D341Med (cell line): Measurements from ENCODE around the gene PCDHA9.
"Not testable (repeated sequence)": the region's sequence is repeated elsewhere in the genome, so short reads cannot be mapped to it uniquely, and the experiment has no call there.

Experiments used
- DNase-seq: peaks from one replicate; pipeline ENCODE4 v3.0.0; 2012; ENCODE audit warnings: low spot score

PCDHA9 gene

DNA sequence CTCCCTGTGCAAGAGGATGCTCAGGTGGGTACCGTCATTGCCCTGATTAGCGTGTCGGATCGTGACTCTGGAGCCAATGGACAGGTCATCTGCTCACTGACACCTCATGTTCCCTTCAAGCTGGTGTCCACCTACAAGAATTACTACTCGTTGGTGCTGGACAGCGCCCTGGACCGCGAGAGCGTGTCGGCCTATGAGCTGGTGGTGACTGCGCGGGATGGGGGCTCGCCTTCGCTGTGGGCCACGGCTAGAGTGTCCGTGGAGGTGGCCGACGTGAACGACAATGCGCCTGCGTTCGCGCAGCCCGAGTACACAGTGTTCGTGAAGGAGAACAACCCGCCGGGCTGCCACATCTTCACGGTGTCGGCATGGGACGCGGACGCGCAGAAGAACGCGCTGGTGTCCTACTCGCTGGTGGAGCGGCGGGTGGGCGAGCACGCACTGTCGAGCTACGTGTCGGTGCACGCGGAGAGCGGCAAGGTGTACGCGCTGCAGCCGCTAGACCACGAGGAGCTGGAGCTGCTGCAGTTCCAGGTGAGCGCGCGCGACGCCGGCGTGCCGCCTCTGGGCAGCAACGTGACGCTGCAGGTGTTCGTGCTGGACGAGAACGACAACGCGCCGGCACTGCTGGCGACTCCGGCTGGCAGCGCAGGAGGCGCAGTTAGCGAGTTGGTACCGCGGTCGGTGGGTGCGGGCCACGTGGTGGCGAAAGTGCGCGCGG, 28.5 kb downstream of the PCDHA9 start:
- not testable (repeated sequence) for DNase-seq

DNA sequence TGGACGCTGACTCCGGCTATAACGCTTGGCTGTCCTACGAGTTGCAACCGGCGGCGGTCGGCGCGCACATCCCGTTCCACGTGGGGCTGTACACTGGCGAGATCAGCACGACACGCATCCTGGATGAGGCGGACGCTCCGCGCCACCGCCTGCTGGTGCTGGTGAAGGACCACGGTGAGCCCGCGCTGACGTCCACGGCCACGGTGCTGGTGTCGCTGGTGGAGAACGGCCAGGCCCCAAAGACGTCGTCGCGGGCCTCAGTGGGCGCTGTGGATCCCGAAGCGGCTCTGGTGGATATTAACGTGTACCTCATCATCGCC, 29.0 kb downstream of the PCDHA9 start:
- no peak for DNase-seq

DNA sequence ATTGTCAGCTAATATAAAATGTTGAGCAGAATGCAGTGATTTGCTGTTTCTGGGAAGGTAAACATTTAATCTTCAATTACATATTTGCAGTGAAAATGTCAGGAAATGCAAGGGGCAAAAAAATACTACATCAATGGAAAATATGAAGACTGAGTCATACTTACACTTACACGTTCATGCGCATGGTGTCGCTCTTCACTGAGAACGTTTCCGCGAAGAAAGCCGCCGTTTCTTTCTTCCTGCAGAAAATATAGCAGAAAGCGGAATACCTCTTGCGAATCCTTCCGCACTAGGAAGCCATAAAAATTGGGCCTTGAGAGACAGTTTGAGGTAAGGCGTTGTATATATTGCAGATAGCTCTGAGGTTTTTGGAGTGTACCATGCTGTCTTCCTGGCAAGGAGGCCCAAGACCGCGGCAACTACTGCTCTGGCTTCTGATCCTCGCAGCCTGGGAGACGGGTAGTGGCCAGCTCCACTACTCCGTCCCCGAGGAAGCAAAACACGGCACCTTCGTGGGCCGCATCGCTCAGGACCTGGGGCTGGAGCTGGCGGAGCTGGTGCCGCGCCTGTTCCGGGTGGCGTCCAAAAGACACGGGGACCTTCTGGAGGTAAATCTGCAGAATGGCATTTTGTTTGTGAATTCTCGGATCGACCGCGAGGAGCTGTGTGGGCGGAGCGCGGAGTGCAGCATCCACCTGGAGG, 33.9 kb downstream of the PCDHA9 start, which contains the start of gene PCDHA13:
Gene PCDHA13 (plus strand): TSS at position 236 of the 702 bp plus-strand sequence. CDS start 145 bp downstream, at position 381.
- no peak for DNase-seq

DNA sequence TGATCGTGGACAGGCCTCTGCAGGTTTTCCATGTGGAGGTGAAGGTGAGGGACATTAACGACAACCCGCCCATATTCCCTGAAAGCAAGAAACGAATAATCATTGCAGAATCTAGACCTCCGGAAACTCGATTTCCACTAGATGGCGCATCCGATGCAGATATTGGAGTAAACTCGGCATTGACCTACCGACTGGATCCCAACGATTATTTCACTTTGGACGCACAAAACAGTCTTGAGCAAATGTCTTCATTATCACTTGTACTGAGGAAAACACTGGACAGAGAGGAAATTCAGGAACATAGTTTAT, 34.4 kb downstream of the PCDHA9 start:
- no peak for DNase-seq

DNA sequence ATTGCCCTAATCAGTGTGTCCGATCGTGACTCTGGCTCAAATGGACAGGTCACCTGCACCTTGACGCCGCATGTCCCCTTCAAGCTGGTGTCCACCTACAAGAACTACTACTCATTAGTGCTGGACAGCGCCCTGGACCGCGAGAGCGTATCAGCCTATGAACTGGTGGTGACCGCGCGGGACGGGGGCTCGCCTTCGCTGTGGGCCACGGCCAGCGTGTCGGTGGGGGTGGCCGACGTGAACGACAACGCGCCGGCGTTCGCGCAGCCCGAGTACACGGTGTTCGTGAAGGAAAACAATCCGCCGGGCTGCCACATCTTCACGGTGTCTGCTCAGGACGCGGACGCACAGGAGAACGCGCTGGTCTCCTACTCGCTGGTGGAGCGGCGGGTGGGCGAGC, 35.2 kb downstream of the PCDHA9 start:
- no peak for DNase-seq

DNA sequence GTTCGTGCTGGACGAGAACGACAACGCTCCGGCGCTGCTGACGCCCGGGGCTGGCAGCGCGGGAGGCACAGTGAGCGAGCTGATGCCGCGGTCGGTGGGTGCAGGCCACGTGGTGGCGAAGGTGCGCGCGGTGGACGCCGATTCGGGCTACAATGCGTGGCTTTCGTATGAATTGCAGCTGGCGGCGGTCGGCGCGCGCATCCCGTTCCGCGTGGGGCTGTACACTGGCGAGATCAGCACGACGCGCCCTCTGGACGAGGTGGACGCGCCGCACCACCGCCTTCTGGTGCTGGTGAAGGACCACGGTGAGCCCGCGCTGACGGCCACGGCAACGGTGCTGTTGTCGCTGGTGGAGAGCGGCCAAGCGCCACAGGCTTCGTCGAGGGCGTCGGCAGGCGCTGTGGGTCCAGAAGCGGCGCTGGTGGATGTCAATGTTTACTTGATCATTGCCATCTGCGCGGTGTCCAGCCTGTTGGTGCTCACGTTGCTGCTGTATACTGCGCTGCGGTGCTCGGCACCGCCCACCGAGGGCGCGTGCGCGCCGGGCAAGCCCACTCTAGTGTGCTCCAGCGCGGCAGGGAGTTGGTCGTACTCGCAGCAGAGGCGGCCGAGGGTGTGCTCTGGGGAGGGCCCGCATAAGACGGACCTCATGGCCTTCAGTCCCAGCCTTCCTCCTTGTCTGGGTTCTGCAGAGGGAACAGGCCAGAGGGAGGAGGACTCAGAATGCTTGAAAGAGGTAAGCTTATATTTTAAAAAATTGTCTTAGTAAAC, 35.9 kb downstream of the PCDHA9 start:
- no peak for DNase-seq
